ENCODE data around the gene NME9.
A peak's percentile ranks its signal among the peaks of the same experiment; 100 is the strongest.

The NME9 gene

GRCh38 chr3:138332472-138333073 is 2.9 kb upstream of the NME9 start:
- peak; percentile 65 for DNase-seq (ENCODE audit: low spot score)

GRCh38 chr3:138331143-138331894 is 1.7 kb upstream of the NME9 start:
- DNase-seq (ENCODE audit: low spot score): peak; percentile 24

- no peak for DNase-seq (ENCODE audit: low spot score)
Measured at GRCh38 chr3:138329984-138330293, 288 bp upstream of the NME9 start.

GRCh38 chr3:138328341-138328740 is 1.3 kb downstream of the NME9 start:
- DNase-seq (ENCODE audit: low spot score): peak; percentile 79

GRCh38 chr3:138327831-138328230 is 1.8 kb downstream of the NME9 start:
- no peak for DNase-seq (ENCODE audit: low spot score)

GRCh38 chr3:138326866-138327595 is 2.6 kb downstream of the NME9 start:
- DNase-seq (ENCODE audit: low spot score): no peak

GRCh38 chr3:138325990-138326389 is 3.7 kb downstream of the NME9 start:
- no peak for DNase-seq (ENCODE audit: low spot score)

- no peak for DNase-seq (ENCODE audit: low spot score)
Measured at GRCh38 chr3:138323971-138324370, 5.7 kb downstream of the NME9 start.

- no peak for DNase-seq (ENCODE audit: low spot score)
Measured at GRCh38 chr3:138317687-138318086, 12.0 kb downstream of the NME9 start.

GRCh38 chr3:138314751-138315150 is 14.9 kb downstream of the NME9 start:
- no peak for DNase-seq (ENCODE audit: low spot score)

GRCh38 chr3:138310494-138310893 is 19.2 kb downstream of the NME9 start:
- DNase-seq (ENCODE audit: low spot score): no peak

- no peak for DNase-seq (ENCODE audit: low spot score)
Measured at GRCh38 chr3:138308783-138309182, 20.9 kb downstream of the NME9 start.

GRCh38 chr3:138307899-138308298 is 21.8 kb downstream of the NME9 start:
- DNase-seq (ENCODE audit: low spot score): no peak

GRCh38 chr3:138303474-138303873 is 26.2 kb downstream of the NME9 start:
- DNase-seq (ENCODE audit: low spot score): no peak

- DNase-seq (ENCODE audit: low spot score): no peak
Measured at GRCh38 chr3:138300647-138301046, 29.0 kb downstream of the NME9 start.

- DNase-seq (ENCODE audit: low spot score): no peak
Measured at GRCh38 chr3:138297876-138298275, 31.8 kb downstream of the NME9 start.

GRCh38 chr3:138297059-138297607 is 32.5 kb downstream of the NME9 start:
- no peak for DNase-seq (ENCODE audit: low spot score)

- no peak for DNase-seq (ENCODE audit: low spot score)
Measured at GRCh38 chr3:138296639-138297038, 33.0 kb downstream of the NME9 start.

GRCh38 chr3:138289701-138290100 is 40.0 kb downstream of the NME9 start:
- DNase-seq (ENCODE audit: low spot score): no peak

GRCh38 chr3:138289260-138289659 is 40.4 kb downstream of the NME9 start:
- DNase-seq (ENCODE audit: low spot score): no peak

GRCh38 chr3:138284957-138285477 is 44.6 kb downstream of the NME9 start:
- no peak for DNase-seq (ENCODE audit: low spot score)

GRCh38 chr3:138284079-138284478 is 45.6 kb downstream of the NME9 start:
- no peak for DNase-seq (ENCODE audit: low spot score)

- no peak for DNase-seq (ENCODE audit: low spot score)
Measured at GRCh38 chr3:138282836-138283235, 46.8 kb downstream of the NME9 start.

All from AG20443 (cell line).